Activated naive CD8-positive, alpha-beta T cell (primary cell): ENCODE results near the gene GLIS1.

ENCODE experiments used
- H3K27ac Mint-ChIP-seq: one replicate; pipeline ENCODE4 v1.8.0; 2021; ENCODE audit warnings: mixed read lengths
- H3K27me3 Mint-ChIP-seq: one replicate; pipeline ENCODE4 v1.8.0; 2021; ENCODE audit warnings: mixed read lengths
- H3K36me3 Mint-ChIP-seq: one replicate; pipeline ENCODE4 v1.8.0; 2021; ENCODE audit warnings: mixed read lengths
- H3K4me1 Mint-ChIP-seq: one replicate; pipeline ENCODE4 v1.8.0; 2021; ENCODE audit warnings: low read depth, mixed read lengths
- H3K4me3 Mint-ChIP-seq: one replicate; pipeline ENCODE4 v1.8.0; 2021; ENCODE audit warnings: mild to moderate bottlenecking, mixed read lengths
- H3K9me3 Mint-ChIP-seq: one replicate; pipeline ENCODE4 v1.8.0; 2021; ENCODE audit warnings: low read depth, mixed read lengths

GLIS1 gene

GRCh38 chr1:53697721-53698383 is 41.1 kb downstream of the GLIS1 start:
- H3K27ac Mint-ChIP-seq, result no peak overlapping the region
- peaks cover 1% of the 10 kb centered on the region for H3K27me3 Mint-ChIP-seq
- no peaks in the 10 kb centered on the region for H3K4me1 Mint-ChIP-seq
- H3K9me3 Mint-ChIP-seq, result no peaks in the 10 kb centered on the region
- H3K36me3 Mint-ChIP-seq, result no peaks in the 10 kb centered on the region
- H3K4me3 Mint-ChIP-seq, result no peak overlapping the region

GRCh38 chr1:53696990-53697389 is 42.0 kb downstream of the GLIS1 start:
- peaks cover 1% of the 10 kb centered on the region for H3K27me3 Mint-ChIP-seq
- H3K9me3 Mint-ChIP-seq, result no peaks in the 10 kb centered on the region
- H3K27ac Mint-ChIP-seq, result no peak overlapping the region
- no peak overlapping the region for H3K4me3 Mint-ChIP-seq
- H3K4me1 Mint-ChIP-seq, result no peaks in the 10 kb centered on the region
- no peaks in the 10 kb centered on the region for H3K36me3 Mint-ChIP-seq

GRCh38 chr1:53696571-53696970 is 42.4 kb downstream of the GLIS1 start:
- H3K27ac Mint-ChIP-seq, result no peak overlapping the region
- H3K9me3 Mint-ChIP-seq, result no peaks in the 10 kb centered on the region
- no peak overlapping the region for H3K4me3 Mint-ChIP-seq
- no peaks in the 10 kb centered on the region for H3K4me1 Mint-ChIP-seq
- no peaks in the 10 kb centered on the region for H3K36me3 Mint-ChIP-seq
- H3K27me3 Mint-ChIP-seq, result peaks cover 1% of the 10 kb centered on the region

GRCh38 chr1:53696051-53696450 is 42.9 kb downstream of the GLIS1 start:
- Mint-ChIP-seq H3K36me3 (no peaks in the 10 kb centered on the region), H3K27ac (no peak overlapping the region), H3K4me1 (no peaks in the 10 kb centered on the region), H3K9me3 (no peaks in the 10 kb centered on the region), H3K4me3 (no peak overlapping the region), H3K27me3 (peaks cover 1% of the 10 kb centered on the region)

GRCh38 chr1:53695116-53695515 is 43.8 kb downstream of the GLIS1 start:
- H3K27me3 Mint-ChIP-seq, result no peaks in the 10 kb centered on the region
- no peaks in the 10 kb centered on the region for H3K36me3 Mint-ChIP-seq
- H3K9me3 Mint-ChIP-seq, result no peaks in the 10 kb centered on the region
- no peak overlapping the region for H3K4me3 Mint-ChIP-seq
- H3K27ac Mint-ChIP-seq, result no peak overlapping the region
- H3K4me1 Mint-ChIP-seq, result no peaks in the 10 kb centered on the region

- H3K4me1 Mint-ChIP-seq, result no peaks in the 10 kb centered on the region
- H3K36me3 Mint-ChIP-seq, result no peaks in the 10 kb centered on the region
- no peaks in the 10 kb centered on the region for H3K9me3 Mint-ChIP-seq
- no peak overlapping the region for H3K27ac Mint-ChIP-seq
- peaks cover 1% of the 10 kb centered on the region for H3K27me3 Mint-ChIP-seq
- H3K4me3 Mint-ChIP-seq, result no peak overlapping the region
These were observed 44.3 kb downstream of the GLIS1 start for GRCh38 chr1:53694718-53695091.

GRCh38 chr1:53693773-53694717 is 44.9 kb downstream of the GLIS1 start:
- H3K36me3 Mint-ChIP-seq, result no peaks in the 10 kb centered on the region

GRCh38 chr1:53693339-53693738 is 45.6 kb downstream of the GLIS1 start:
- H3K9me3 Mint-ChIP-seq, result no peaks in the 10 kb centered on the region
- no peaks in the 10 kb centered on the region for H3K4me1 Mint-ChIP-seq
- no peak overlapping the region for H3K4me3 Mint-ChIP-seq

More at GRCh38 chr1:53693773-53694717, 44.9 kb downstream of the GLIS1 start:
- H3K4me3 Mint-ChIP-seq, result no peak overlapping the region
- peaks cover 1% of the 10 kb centered on the region for H3K27me3 Mint-ChIP-seq
- no peaks in the 10 kb centered on the region for H3K9me3 Mint-ChIP-seq
- no peak overlapping the region for H3K27ac Mint-ChIP-seq
- H3K4me1 Mint-ChIP-seq, result no peaks in the 10 kb centered on the region

GRCh38 chr1:53691326-53691725 is 47.6 kb downstream of the GLIS1 start:
- Mint-ChIP-seq H3K4me1 (no peaks in the 10 kb centered on the region), H3K36me3 (no peaks in the 10 kb centered on the region), H3K27ac (no peak overlapping the region), H3K9me3 (no peaks in the 10 kb centered on the region), H3K27me3 (peaks cover 4% of the 10 kb centered on the region), H3K4me3 (no peak overlapping the region)

More at GRCh38 chr1:53693339-53693738, 45.6 kb downstream of the GLIS1 start:
- Mint-ChIP-seq H3K27ac (no peak overlapping the region), H3K27me3 (peaks cover 1% of the 10 kb centered on the region), H3K36me3 (no peaks in the 10 kb centered on the region)

- H3K4me3 Mint-ChIP-seq, result no peak overlapping the region
- no peaks in the 10 kb centered on the region for H3K36me3 Mint-ChIP-seq
- H3K9me3 Mint-ChIP-seq, result no peaks in the 10 kb centered on the region
- H3K4me1 Mint-ChIP-seq, result no peaks in the 10 kb centered on the region
- H3K27me3 Mint-ChIP-seq, result peaks cover 10% of the 10 kb centered on the region
- no peak overlapping the region for H3K27ac Mint-ChIP-seq
These were observed 48.6 kb downstream of the GLIS1 start for GRCh38 chr1:53690411-53690810.

GRCh38 chr1:53689736-53690326 is 49.1 kb downstream of the GLIS1 start:
- H3K27me3 Mint-ChIP-seq, result peaks cover 10% of the 10 kb centered on the region
- no peaks in the 10 kb centered on the region for H3K4me1 Mint-ChIP-seq
- H3K4me3 Mint-ChIP-seq, result no peak overlapping the region
- no peaks in the 10 kb centered on the region for H3K36me3 Mint-ChIP-seq
- H3K9me3 Mint-ChIP-seq, result no peaks in the 10 kb centered on the region
- H3K27ac Mint-ChIP-seq, result no peak overlapping the region

- H3K4me1 Mint-ChIP-seq, result no peaks in the 10 kb centered on the region
- peaks cover 10% of the 10 kb centered on the region for H3K27me3 Mint-ChIP-seq
- H3K9me3 Mint-ChIP-seq, result no peaks in the 10 kb centered on the region
- no peak overlapping the region for H3K4me3 Mint-ChIP-seq
- H3K36me3 Mint-ChIP-seq, result no peaks in the 10 kb centered on the region
- H3K27ac Mint-ChIP-seq, result no peak overlapping the region
These were observed 49.7 kb downstream of the GLIS1 start for GRCh38 chr1:53689223-53689622.

GRCh38 chr1:53688381-53689102 is 50.4 kb downstream of the GLIS1 start:
- Mint-ChIP-seq H3K27ac (no peak overlapping the region), H3K9me3 (no peaks in the 10 kb centered on the region), H3K4me3 (no peak overlapping the region), H3K36me3 (no peaks in the 10 kb centered on the region), H3K27me3 (peaks cover 10% of the 10 kb centered on the region), H3K4me1 (no peaks in the 10 kb centered on the region)

GRCh38 chr1:53687901-53688300 is 51.1 kb downstream of the GLIS1 start:
- H3K27ac Mint-ChIP-seq, result no peak overlapping the region
- H3K27me3 Mint-ChIP-seq, result peaks cover 10% of the 10 kb centered on the region
- no peaks in the 10 kb centered on the region for H3K4me1 Mint-ChIP-seq
- no peaks in the 10 kb centered on the region for H3K36me3 Mint-ChIP-seq
- no peaks in the 10 kb centered on the region for H3K9me3 Mint-ChIP-seq
- H3K4me3 Mint-ChIP-seq, result no peak overlapping the region

- Mint-ChIP-seq H3K4me1 (peaks cover under 1% of the 10 kb centered on the region), H3K36me3 (no peaks in the 10 kb centered on the region), H3K27me3 (peaks cover 10% of the 10 kb centered on the region), H3K9me3 (no peaks in the 10 kb centered on the region), H3K27ac (no peak overlapping the region), H3K4me3 (no peak overlapping the region)
These were observed 51.5 kb downstream of the GLIS1 start for GRCh38 chr1:53687426-53687825.
